ENCODE results near the gene C1orf50. TPM values are rescaled to one million over a fixed set of nuclear protein-coding genes. Genes with fewer than 3 reads are reported as not detected.
"Not testable (repeated sequence)": the region's sequence is repeated elsewhere in the genome, so short reads cannot be mapped to it uniquely, and the experiment has no call there.

C1orf50 gene
- total RNA-seq, 1 experiment from 2014 or later, result 7.7 TPM

DNA sequence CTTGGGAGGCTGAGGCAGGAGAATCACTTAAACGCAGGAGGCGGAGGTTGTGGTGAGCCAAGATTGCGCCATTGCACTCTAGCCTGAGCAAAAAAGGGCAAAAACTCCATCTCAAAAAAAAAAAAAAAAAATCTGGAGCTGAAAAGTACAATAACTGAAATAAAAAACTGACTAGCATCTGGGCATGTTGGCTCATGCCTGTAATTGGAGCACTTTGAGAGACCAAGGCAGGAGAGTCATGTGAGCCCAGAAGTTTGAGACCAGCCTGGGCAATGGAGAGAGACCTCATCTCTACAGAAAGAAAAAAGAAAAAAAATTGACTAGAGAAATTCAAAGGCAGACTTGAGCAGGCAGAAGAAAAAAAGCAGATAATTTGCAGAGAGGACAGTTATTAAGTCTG lies 45.1 kb upstream of the C1orf50 start:
- H4K91ac ChIP-seq (ENCODE audit: insufficient read length, low read depth, low read length), result no peak overlapping the region
- no peak overlapping the region for H3T11ph ChIP-seq (ENCODE audit: low read length)
- no peak overlapping the region for H4K8ac ChIP-seq (replicated peaks; ENCODE audit: insufficient read length, low read depth, low read length)
- H2AK5ac ChIP-seq (ENCODE audit: insufficient read length, low read length), result no peak overlapping the region
- no peak overlapping the region for H2AFZ ChIP-seq (ENCODE audit: low read length)
- H3K18ac ChIP-seq (ENCODE audit: insufficient read length, low read depth, low read length), result no peak overlapping the region
- H2BK15ac ChIP-seq (ENCODE audit: low read depth, low read length), result no peak overlapping the region
- H2BK20ac ChIP-seq (ENCODE audit: low read depth, low read length, poor library complexity, severe bottlenecking), result no peak overlapping the region
- no peaks in the 10 kb centered on the region for H3K27me3 Mint-ChIP-seq (ENCODE audit: low read depth)
- H3K4me3 Mint-ChIP-seq, result no peak overlapping the region
- peaks cover 2 to 16% (median 3%) of the 10 kb centered on the region in 3 experiments; a peak in 2 of 7 replicates for H3K36me3 Mint-ChIP-seq (ENCODE audit: insufficient read depth in 1 of 3, low read depth in 3 of 3)
- no peaks in the 10 kb centered on the region for H3K79me2 ChIP-seq (ENCODE audit: insufficient read depth, low read length)
- H3K4ac ChIP-seq (ENCODE audit: low read depth, low read length), result no peak overlapping the region
- TF ChIP-seq, protein P1, sequence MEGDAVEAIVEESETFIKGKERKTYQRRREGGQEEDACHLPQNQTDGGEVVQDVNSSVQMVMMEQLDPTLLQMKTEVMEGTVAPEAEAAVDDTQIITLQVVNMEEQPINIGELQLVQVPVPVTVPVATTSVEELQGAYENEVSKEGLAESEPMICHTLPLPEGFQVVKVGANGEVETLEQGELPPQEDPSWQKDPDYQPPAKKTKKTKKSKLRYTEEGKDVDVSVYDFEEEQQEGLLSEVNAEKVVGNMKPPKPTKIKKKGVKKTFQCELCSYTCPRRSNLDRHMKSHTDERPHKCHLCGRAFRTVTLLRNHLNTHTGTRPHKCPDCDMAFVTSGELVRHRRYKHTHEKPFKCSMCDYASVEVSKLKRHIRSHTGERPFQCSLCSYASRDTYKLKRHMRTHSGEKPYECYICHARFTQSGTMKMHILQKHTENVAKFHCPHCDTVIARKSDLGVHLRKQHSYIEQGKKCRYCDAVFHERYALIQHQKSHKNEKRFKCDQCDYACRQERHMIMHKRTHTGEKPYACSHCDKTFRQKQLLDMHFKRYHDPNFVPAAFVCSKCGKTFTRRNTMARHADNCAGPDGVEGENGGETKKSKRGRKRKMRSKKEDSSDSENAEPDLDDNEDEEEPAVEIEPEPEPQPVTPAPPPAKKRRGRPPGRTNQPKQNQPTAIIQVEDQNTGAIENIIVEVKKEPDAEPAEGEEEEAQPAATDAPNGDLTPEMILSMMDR (conservative IDR thresholded peaks at IDR 0.05), result no peak
- no peak overlapping the region for H2BK5ac ChIP-seq (ENCODE audit: insufficient read length, low read length)
- no peak overlapping the region for H3K56ac ChIP-seq (ENCODE audit: insufficient read length, low read depth, low read length)
- no peaks in the 10 kb centered on the region; a peak in 1 of 4 replicates for H3K4me1 Mint-ChIP-seq
- H3K9ac ChIP-seq (ENCODE audit: extremely low read depth, insufficient read length, low read length), result no peak overlapping the region
- no peak overlapping the region for H3K27ac ChIP-seq (ENCODE audit: insufficient read length, low read depth, low read length)
- no peaks in the 10 kb centered on the region for H3K23me2 ChIP-seq (ENCODE audit: insufficient read length, low read depth, low read length, poor library complexity, severe bottlenecking)
- no peak overlapping the region for H2BK12ac ChIP-seq (ENCODE audit: insufficient read length, low read depth, low read length)
- no CpG with 5 or more reads among the region's 3 CpGs for WGBS (ENCODE audit: extremely low coverage, insufficient read length, low lambda C conversion rate)
- H3K9me3 ChIP-seq (ENCODE audit: control insufficient read depth, low read depth, low read length), result no peaks in the 10 kb centered on the region
- no peak overlapping the region for H2BK120ac ChIP-seq (ENCODE audit: low read depth, low read length, poor library complexity, severe bottlenecking)
- no peaks in the 10 kb centered on the region for H4K20me1 ChIP-seq (ENCODE audit: control insufficient read depth, insufficient read depth, insufficient read length)
- H3K79me1 ChIP-seq (ENCODE audit: insufficient read depth, low read depth, low read length, poor library complexity, severe bottlenecking), result no peaks in the 10 kb centered on the region
- no peak overlapping the region for H3K23ac ChIP-seq (ENCODE audit: insufficient read length, low read depth, low read length)
- no peak overlapping the region; a peak in 1 of 7 replicates for H3K27ac Mint-ChIP-seq
- H3K4me2 ChIP-seq (ENCODE audit: insufficient read depth, insufficient read length, low read length), result no peak overlapping the region
- H4K5ac ChIP-seq (ENCODE audit: insufficient read length, low read depth, low read length), result no peak overlapping the region
- H3K14ac ChIP-seq (ENCODE audit: insufficient read depth, low read length), result no peak overlapping the region
- peaks cover 2 to 5% of the 10 kb centered on the region in 2 experiments; a peak in 2 of 5 replicates for H3K9me3 Mint-ChIP-seq
- no peaks in the 10 kb centered on the region for H3K4me1 ChIP-seq (ENCODE audit: insufficient read depth, low read length)
- DNase-seq, result no peak
- H3K27me3 ChIP-seq (ENCODE audit: insufficient read depth, low read length), result no peaks in the 10 kb centered on the region

GRCh38 chr1:42722403-42722802 lies 44.6 kb upstream of the C1orf50 start:
- not testable (repeated sequence) for DNase-seq; H3K18ac ChIP-seq (ENCODE audit: insufficient read length, low read depth, low read length); H3K23ac ChIP-seq (ENCODE audit: insufficient read length, low read depth, low read length); H3K4me1 ChIP-seq (ENCODE audit: insufficient read depth, low read length); H2BK120ac ChIP-seq (ENCODE audit: low read depth, low read length, poor library complexity, severe bottlenecking); H3K9me3 Mint-ChIP-seq; H3K9me3 ChIP-seq (ENCODE audit: control insufficient read depth, low read depth, low read length); H2AFZ ChIP-seq (ENCODE audit: low read length); H3K4me3 Mint-ChIP-seq; H3K4me1 Mint-ChIP-seq; H2BK12ac ChIP-seq (ENCODE audit: insufficient read length, low read depth, low read length); H2BK5ac ChIP-seq (ENCODE audit: insufficient read length, low read length); H3K27me3 ChIP-seq (ENCODE audit: insufficient read depth, low read length); H3K27ac Mint-ChIP-seq; H3K4me2 ChIP-seq (ENCODE audit: insufficient read depth, insufficient read length, low read length); H2AK5ac ChIP-seq (ENCODE audit: insufficient read length, low read length); H3K56ac ChIP-seq (ENCODE audit: insufficient read length, low read depth, low read length); H4K20me1 ChIP-seq (ENCODE audit: control insufficient read depth, insufficient read depth, insufficient read length); H4K91ac ChIP-seq (ENCODE audit: insufficient read length, low read depth, low read length); H3K23me2 ChIP-seq (ENCODE audit: insufficient read length, low read depth, low read length, poor library complexity, severe bottlenecking); H3K79me1 ChIP-seq (ENCODE audit: insufficient read depth, low read depth, low read length, poor library complexity, severe bottlenecking); H3K79me2 ChIP-seq (ENCODE audit: insufficient read depth, low read length); H3K14ac ChIP-seq (ENCODE audit: insufficient read depth, low read length); H3K9ac ChIP-seq (ENCODE audit: extremely low read depth, insufficient read length, low read length); H3K4ac ChIP-seq (ENCODE audit: low read depth, low read length); H3K27ac ChIP-seq (ENCODE audit: insufficient read length, low read depth, low read length); H3T11ph ChIP-seq (ENCODE audit: low read length); H2BK20ac ChIP-seq (ENCODE audit: low read depth, low read length, poor library complexity, severe bottlenecking); H4K8ac ChIP-seq (replicated peaks; ENCODE audit: insufficient read length, low read depth, low read length); H4K5ac ChIP-seq (ENCODE audit: insufficient read length, low read depth, low read length); H2BK15ac ChIP-seq (ENCODE audit: low read depth, low read length); H3K27me3 Mint-ChIP-seq (ENCODE audit: low read depth)
- WGBS (ENCODE audit: extremely low coverage, insufficient read length, low lambda C conversion rate), result no CpG with 5 or more reads among the region's 2 CpGs
- peaks cover 2 to 13% (median 3%) of the 10 kb centered on the region in 3 experiments; a peak in 2 of 7 replicates for H3K36me3 Mint-ChIP-seq (ENCODE audit: insufficient read depth in 1 of 3, low read depth in 3 of 3)
